HEK293 (cell line): ENCODE results near the gene SH3RF3.

Experiments
- CTCF ChIA-PET: fragments of 350-600 bp; formaldehyde crosslinking; extraction: SDS; loops from one replicate; lab custom pipeline; 2021; ENCODE audit warnings: antibody characterized with exemption; lab: Yijun Ruan, JAX
- POLR2A ChIA-PET: fragments of 300-600 bp; formaldehyde crosslinking; extraction: SDS; loops from one replicate; lab custom pipeline; 2020; ENCODE audit warnings: antibody characterized with exemption, inconsistent platforms; lab: Yijun Ruan, JAX
- H3K27ac ChIP-seq: fragments of 200-500 bp; sonication (Bioruptor generic); 2 replicates; pipeline ENCODE4 v1.5.1; 2014; ENCODE audit warnings: low read depth, low read length, control low read depth, inconsistent platforms; ENCODE audit errors: extremely low read depth
- H3K36me3 ChIP-seq, 2 experiments: fragments of 200-500 bp in 1 of 2; sonication (Bioruptor generic) in 1 of 2; 1 replicate in 1 of 2; 2 replicates in 1 of 2; pipeline ENCODE4 v1.5.1; 2014 to 2017; ENCODE audit warnings: inconsistent platforms in 2 of 2, low read length in 2 of 2; ENCODE audit not compliant: control insufficient read depth in 2 of 2, insufficient read depth in 1 of 2
- H3K4me1 ChIP-seq: fragments of 200-500 bp; sonication (Bioruptor generic); 2 replicates; pipeline ENCODE4 v1.5.1; 2014; ENCODE audit warnings: mild to moderate bottlenecking, low read length, inconsistent platforms; ENCODE audit not compliant: control insufficient read depth, insufficient read depth
- H3K4me3 ChIP-seq: 2 replicates; pipeline ENCODE4 v1.5.1; 2011; ENCODE audit warnings: low read depth, mild to moderate bottlenecking, control low read depth, low read length, moderate library complexity
- H3K9me3 ChIP-seq: fragments of 200-500 bp; sonication (Bioruptor generic); 2 replicates; pipeline ENCODE4 v1.5.1; 2014; ENCODE audit warnings: low read depth, low read length, inconsistent platforms; ENCODE audit not compliant: control insufficient read depth, insufficient read depth
- AEBP2 ChIP-seq: fragments of 450-650 bp; formaldehyde crosslinking; IDR thresholded peaks from 2 replicates; pipeline ENCODE4 v1.5.1; 2016; ENCODE audit warnings: missing biosample characterization, missing genetic modification characterization, borderline replicate concordance
- FEZF1 ChIP-seq: fragments of 450-650 bp; formaldehyde crosslinking; IDR thresholded peaks from 2 replicates; pipeline ENCODE4 v1.5.1; 2016; ENCODE audit warnings: missing biosample characterization, missing genetic modification characterization
- INSM2 ChIP-seq: fragments of 450-650 bp; formaldehyde crosslinking; IDR thresholded peaks from 2 replicates; pipeline ENCODE4 v1.5.1; 2016; ENCODE audit warnings: missing biosample characterization, missing genetic modification characterization
- OVOL3 ChIP-seq: fragments of 450-650 bp; formaldehyde crosslinking; IDR thresholded peaks from 2 replicates; pipeline ENCODE4 v1.5.1; 2016; ENCODE audit warnings: missing biosample characterization, missing genetic modification characterization
- YY2 ChIP-seq: fragments of 450-650 bp; formaldehyde crosslinking; IDR thresholded peaks from 2 replicates; pipeline ENCODE4 v1.5.1; 2016; ENCODE audit warnings: missing biosample characterization, missing genetic modification characterization
- ZBTB20 ChIP-seq: fragments of 450-650 bp; formaldehyde crosslinking; IDR thresholded peaks from 2 replicates; pipeline ENCODE4 v1.5.1; 2016; ENCODE audit warnings: missing biosample characterization, missing genetic modification characterization
- ZBTB48 ChIP-seq: fragments of 450-650 bp; formaldehyde crosslinking; IDR thresholded peaks from 2 replicates; pipeline ENCODE4 v1.5.1; 2016; ENCODE audit warnings: missing biosample characterization, missing genetic modification characterization
- ZIC2 ChIP-seq: fragments of 450-650 bp; formaldehyde crosslinking; IDR thresholded peaks from 2 replicates; pipeline ENCODE4 v1.5.1; 2016; ENCODE audit warnings: missing biosample characterization, missing genetic modification characterization
- ZNF121 ChIP-seq: fragments of 450-650 bp; formaldehyde crosslinking; IDR thresholded peaks from 2 replicates; pipeline ENCODE4 v1.5.1; 2016; ENCODE audit warnings: missing biosample characterization, missing genetic modification characterization
- ZNF133 ChIP-seq: fragments of 450-650 bp; formaldehyde crosslinking; IDR thresholded peaks from 2 replicates; pipeline ENCODE4 v1.5.1; 2016; ENCODE audit warnings: missing biosample characterization, missing genetic modification characterization
- ZNF16 ChIP-seq: fragments of 450-650 bp; formaldehyde crosslinking; IDR thresholded peaks from 2 replicates; pipeline ENCODE4 v1.5.1; 2016; ENCODE audit warnings: low read depth, missing biosample characterization, missing genetic modification characterization
- ZNF169 ChIP-seq: fragments of 450-650 bp; formaldehyde crosslinking; IDR thresholded peaks from 2 replicates; pipeline ENCODE4 v1.5.1; 2016; ENCODE audit warnings: missing biosample characterization, missing genetic modification characterization
- ZNF19 ChIP-seq: fragments of 450-650 bp; formaldehyde crosslinking; IDR thresholded peaks from 2 replicates; pipeline ENCODE4; 2016; ENCODE audit warnings: missing biosample characterization, missing genetic modification characterization, low read depth
- ZNF221 ChIP-seq: fragments of 450-650 bp; formaldehyde crosslinking; IDR thresholded peaks from 2 replicates; pipeline ENCODE4 v1.5.1; 2017; ENCODE audit warnings: missing biosample characterization, missing genetic modification characterization, borderline replicate concordance
- ZNF248 ChIP-seq: fragments of 450-650 bp; formaldehyde crosslinking; IDR thresholded peaks from 2 replicates; pipeline ENCODE4 v1.5.1; 2017; ENCODE audit warnings: missing biosample characterization, missing genetic modification characterization
- ZNF302 ChIP-seq: fragments of 450-650 bp; formaldehyde crosslinking; IDR thresholded peaks from 2 replicates; pipeline ENCODE4 v1.5.1; 2016; ENCODE audit warnings: missing biosample characterization, missing genetic modification characterization, low read depth
- ZNF311 ChIP-seq: fragments of 450-650 bp; formaldehyde crosslinking; IDR thresholded peaks from 2 replicates; pipeline ENCODE4 v1.5.1; 2017; ENCODE audit warnings: missing biosample characterization, missing genetic modification characterization, borderline replicate concordance
- ZNF521 ChIP-seq: fragments of 450-650 bp; formaldehyde crosslinking; IDR thresholded peaks from 2 replicates; pipeline ENCODE4 v1.5.1; 2017; ENCODE audit warnings: missing biosample characterization, mild to moderate bottlenecking, missing genetic modification characterization
- ZNF530 ChIP-seq: fragments of 450-650 bp; formaldehyde crosslinking; IDR thresholded peaks from 2 replicates; pipeline ENCODE4 v1.5.1; 2016; ENCODE audit warnings: low read depth, missing biosample characterization, missing genetic modification characterization
- ZNF600 ChIP-seq: fragments of 450-650 bp; formaldehyde crosslinking; IDR thresholded peaks from 2 replicates; pipeline ENCODE4 v1.5.1; 2016; ENCODE audit warnings: missing biosample characterization, missing genetic modification characterization
- ZNF624 ChIP-seq: fragments of 450-650 bp; formaldehyde crosslinking; IDR thresholded peaks from 2 replicates; pipeline ENCODE4 v1.5.1; 2017; ENCODE audit warnings: missing biosample characterization, missing genetic modification characterization
- ZNF626 ChIP-seq: fragments of 450-650 bp; sonication (Bioruptor Pico); formaldehyde crosslinking; IDR thresholded peaks from 2 replicates; pipeline ENCODE4 v1.5.1; 2018; ENCODE audit warnings: missing biosample characterization, missing genetic modification characterization, inconsistent platforms
- ZNF768 ChIP-seq: fragments of 450-650 bp; formaldehyde crosslinking; IDR thresholded peaks from 2 replicates; pipeline ENCODE4 v1.5.1; 2018; ENCODE audit warnings: missing biosample characterization, mild to moderate bottlenecking, missing genetic modification characterization
- ZNF830 ChIP-seq: fragments of 450-650 bp; IDR thresholded peaks from 2 replicates; pipeline ENCODE4 v1.5.0; 2018; ENCODE audit warnings: missing biosample characterization, missing genetic modification characterization, low read depth, mild to moderate bottlenecking, moderate library complexity
- ZSCAN5A ChIP-seq: fragments of 450-650 bp; formaldehyde crosslinking; IDR thresholded peaks from 2 replicates; pipeline ENCODE4 v1.5.1; 2016; ENCODE audit warnings: missing biosample characterization, missing genetic modification characterization
- TF ChIP-seq, protein P1 (sequence below): fragments of 450-650 bp; formaldehyde crosslinking; IDR thresholded peaks from 2 replicates; pipeline ENCODE4; 2016; ENCODE audit warnings: missing biosample characterization, missing genetic modification characterization

The SH3RF3 gene

DNA sequence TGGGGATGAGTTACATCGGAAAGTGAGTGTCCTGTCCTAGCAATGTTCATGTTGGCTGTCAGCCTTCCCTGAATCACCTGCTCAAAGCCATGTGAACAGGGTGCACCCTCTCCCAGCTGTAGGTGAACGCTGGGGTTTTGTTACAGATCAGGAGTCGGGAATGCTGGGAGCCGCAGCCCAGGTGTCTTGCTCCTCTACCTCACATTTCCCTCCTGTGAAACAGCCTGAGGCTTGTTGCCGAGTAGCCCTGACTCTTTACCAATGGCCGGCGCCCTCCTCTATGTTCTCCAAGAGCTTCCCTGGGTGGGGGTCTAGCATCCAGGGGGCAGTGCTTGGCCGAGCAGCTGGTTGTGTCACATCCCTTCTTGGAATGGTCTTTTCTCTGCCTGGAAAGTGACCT lies 164.7 kb downstream of the SH3RF3 start:
- H3K9me3 ChIP-seq: no peaks in the 10 kb centered on the region
- no peaks in the 10 kb centered on the region for H3K4me1 ChIP-seq
- H3K27ac ChIP-seq: no peak overlapping the region
- ChIA-PET CTCF (interaction anchor here (0.9 kb wide), 1 partner anchor 9 kb away, joined by 3 read pairs; no protein-coding TSS in a partner anchor), POLR2A (no interaction called here)
- H3K4me3 ChIP-seq: no peak overlapping the region
- TF ChIP-seq ZNF16 (no peak), OVOL3 (tag by site-specific recombination) (no peak), ZNF624 (no peak), AEBP2 (tag by site-specific recombination) (no peak)
- H3K36me3 ChIP-seq: no peaks in the 10 kb centered on the region

- CTCF ChIA-PET: interaction anchor here (0.9 kb wide), 1 partner anchor 10 kb away, joined by 3 read pairs; no protein-coding TSS in a partner anchor
- Histone ChIP-seq H3K27ac (no peak overlapping the region), H3K36me3 (no peaks in the 10 kb centered on the region), H3K4me3 (no peak overlapping the region), H3K4me1 (no peaks in the 10 kb centered on the region), H3K9me3 (no peaks in the 10 kb centered on the region)
- TF ChIP-seq FEZF1 (tag by site-specific recombination) (no peak), ZBTB20 (tag by site-specific recombination) (no peak), ZNF302 (tag by site-specific recombination) (no peak)
- POLR2A ChIA-PET: interaction anchor here (0.7 kb wide), 1 partner anchor 46 kb away, joined by 4 read pairs; no protein-coding TSS in a partner anchor
These were observed 165.5 kb downstream of the SH3RF3 start for GRCh38 chr2:109294523-109294922.

- no peak overlapping the region for H3K27ac ChIP-seq
- no peaks in the 10 kb centered on the region for H3K4me1 ChIP-seq
- TF ChIP-seq ZBTB48: no peak
- no peak for TF ChIP-seq ZNF311 (tag by site-specific recombination)
- no peak for TF ChIP-seq ZNF169
- TF ChIP-seq, protein P1, sequence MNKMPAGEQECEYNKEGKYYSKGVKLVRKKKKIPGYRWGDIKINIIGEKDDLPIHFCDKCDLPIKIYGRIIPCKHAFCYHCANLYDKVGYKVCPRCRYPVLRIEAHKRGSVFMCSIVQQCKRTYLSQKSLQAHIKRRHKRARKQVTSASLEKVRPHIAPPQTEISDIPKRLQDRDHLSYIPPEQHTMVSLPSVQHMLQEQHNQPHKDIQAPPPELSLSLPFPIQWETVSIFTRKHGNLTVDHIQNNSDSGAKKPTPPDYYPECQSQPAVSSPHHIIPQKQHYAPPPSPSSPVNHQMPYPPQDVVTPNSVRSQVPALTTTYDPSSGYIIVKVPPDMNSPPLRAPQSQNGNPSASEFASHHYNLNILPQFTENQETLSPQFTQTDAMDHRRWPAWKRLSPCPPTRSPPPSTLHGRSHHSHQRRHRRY (tag by site-specific recombination): no peak
- no peak for TF ChIP-seq ZNF626 (tag by site-specific recombination)
- no peak for TF ChIP-seq ZNF248
- no peak for TF ChIP-seq ZNF830 (tag by site-specific recombination)
- no peak for TF ChIP-seq YY2
- TF ChIP-seq ZNF521 (tag by site-specific recombination): no peak
- no peak for TF ChIP-seq ZNF624
- TF ChIP-seq ZNF133 (tag by site-specific recombination): no peak
- no peak for TF ChIP-seq ZSCAN5A
- no peak for TF ChIP-seq ZNF600 (tag by site-specific recombination)
- no peak for TF ChIP-seq ZNF121 (tag by site-specific recombination)
- TF ChIP-seq ZNF530 (tag by site-specific recombination): no peak
- TF ChIP-seq ZIC2: no peak
- no peak for TF ChIP-seq ZNF221 (tag by site-specific recombination)
- no peak for TF ChIP-seq INSM2 (tag by site-specific recombination)
- TF ChIP-seq ZNF768 (tag by site-specific recombination): no peak
- no peak for TF ChIP-seq ZNF19
- TF ChIP-seq, all 188 proteins: peak for 0
- no peaks in the 10 kb centered on the region for H3K9me3 ChIP-seq
- H3K36me3 ChIP-seq: no peaks in the 10 kb centered on the region
- H3K4me3 ChIP-seq: no peak overlapping the region
- ChIA-PET CTCF (no interaction called here), POLR2A (interaction anchor here (0.7 kb wide), 1 partner anchor 47 kb away, joined by 4 read pairs; no protein-coding TSS in a partner anchor)
These were observed 166.2 kb downstream of the SH3RF3 start for GRCh38 chr2:109295070-109295780.
